ENCODE measurements around the gene CCDC85B.
A peak's percentile ranks its signal among the peaks of the same experiment; 100 is the strongest.

CCDC85B gene

GRCh38 chr11:65912845-65913244, 22.4 kb downstream of the CCDC85B start:
- DNase-seq = no peak

DNA sequence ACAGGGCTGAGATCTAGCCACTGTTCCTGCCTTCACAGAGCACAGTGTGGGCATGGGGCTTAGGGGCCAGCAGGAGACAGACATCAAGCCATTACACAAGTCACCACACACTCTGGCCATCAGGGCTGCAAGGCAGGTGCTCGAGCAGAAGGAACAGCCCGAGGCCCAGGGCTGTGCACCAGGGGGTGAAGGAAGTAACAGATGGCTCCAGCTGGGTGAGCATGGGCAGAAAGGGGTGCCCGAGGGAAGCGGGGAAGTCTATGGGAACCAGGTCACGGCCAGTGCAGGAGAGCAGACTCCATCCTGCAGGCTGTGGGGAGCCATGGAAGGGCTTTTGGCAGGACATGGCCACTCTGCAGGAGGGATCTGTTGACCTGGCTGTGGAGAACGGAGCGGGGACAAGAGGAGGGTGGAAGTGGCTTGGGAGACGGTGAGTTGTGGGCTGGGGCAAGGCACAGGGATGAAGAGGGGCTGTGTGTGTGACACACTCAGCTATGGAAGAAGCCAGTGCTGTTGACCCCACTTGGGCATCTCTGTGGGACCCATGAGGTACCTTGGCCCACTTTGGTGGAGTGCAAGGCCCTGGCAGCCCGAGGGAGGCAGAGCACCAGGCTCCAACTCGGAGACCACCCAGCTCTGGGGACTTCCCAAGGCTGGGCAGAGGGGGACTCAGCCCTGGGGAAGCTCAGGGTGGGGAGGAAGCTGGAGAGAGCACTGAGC, 24.8 kb downstream of the CCDC85B start:
- no peak for DNase-seq

- DNase-seq = no peak
Measured at GRCh38 chr11:65915821-65916251, 25.4 kb downstream of the CCDC85B start.

GRCh38 chr11:65916391-65916790, 25.9 kb downstream of the CCDC85B start:
- no peak for DNase-seq

DNA sequence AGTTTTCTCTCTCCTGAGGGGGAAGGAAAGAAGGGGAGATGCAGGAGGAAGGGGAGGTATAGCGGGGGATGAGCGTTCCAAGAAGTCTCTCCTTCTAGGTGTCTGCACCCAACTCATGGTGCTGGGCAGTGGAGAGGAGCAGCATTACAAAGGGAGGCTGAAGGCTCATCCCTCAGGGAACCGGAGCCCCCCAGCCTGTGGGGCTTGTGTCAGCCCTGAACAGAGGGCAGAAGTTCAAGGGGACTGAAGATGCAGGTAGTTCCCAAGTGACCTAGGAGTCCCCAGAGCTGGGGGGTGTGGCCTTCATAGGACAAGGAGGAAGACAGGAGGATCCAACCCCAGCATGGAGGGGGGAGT, 26.6 kb downstream of the CCDC85B start:
- DNase-seq = no peak

GRCh38 chr11:65917434-65918210, 27.1 kb downstream of the CCDC85B start:
- no peak for DNase-seq

DNA sequence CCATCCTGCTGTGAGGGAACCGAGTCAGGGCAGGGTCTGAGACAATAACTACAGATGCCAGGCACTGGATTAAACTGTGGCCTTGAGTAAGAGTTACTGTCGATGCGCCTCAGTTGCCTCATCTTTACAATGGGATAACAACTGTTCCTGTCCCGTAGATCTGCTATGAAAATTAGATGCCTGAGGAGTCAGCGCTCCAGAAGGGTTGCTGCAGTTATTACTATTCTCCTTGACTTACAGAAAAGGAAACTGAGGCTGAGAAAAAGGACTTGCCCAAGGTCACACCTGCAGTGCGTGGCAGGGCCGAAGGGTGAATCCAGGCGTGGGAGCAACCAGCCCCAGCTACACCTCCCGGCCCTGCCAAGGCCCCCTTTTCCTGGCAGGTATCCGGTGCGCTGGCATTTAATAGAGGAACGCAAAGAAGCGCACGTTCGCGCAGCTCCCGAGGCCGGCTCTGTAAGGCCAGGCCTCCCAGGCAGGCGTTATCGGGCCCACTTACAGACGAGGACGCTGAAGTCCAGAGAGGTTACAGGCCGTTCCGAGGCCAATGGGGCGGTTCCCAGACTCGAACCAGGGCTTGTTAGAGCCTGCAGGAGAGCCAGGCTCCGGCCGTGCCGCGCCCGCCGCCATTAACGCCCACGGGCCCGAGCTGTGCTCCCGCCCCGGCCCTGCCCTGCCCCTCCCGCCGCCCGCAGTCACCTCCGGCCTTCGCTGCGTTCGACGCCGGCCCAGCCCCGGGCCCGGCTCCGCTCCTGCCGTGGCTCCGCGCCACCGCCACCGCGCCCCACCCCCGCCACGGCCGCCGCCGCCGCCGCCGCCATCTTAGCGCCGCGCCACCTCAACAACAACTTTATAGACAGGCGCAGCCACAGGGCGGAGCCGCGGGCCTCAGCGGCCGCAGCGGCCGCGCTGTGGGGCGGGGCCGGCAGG, 28.0 kb downstream of the CCDC85B start, which contains the start of gene C11orf68:
C11orf68 (minus strand) TSS at position 852 of the 930 bp plus-strand sequence; CDS start at position 821, 31 bp downstream.
- DNase-seq = no peak

DNA sequence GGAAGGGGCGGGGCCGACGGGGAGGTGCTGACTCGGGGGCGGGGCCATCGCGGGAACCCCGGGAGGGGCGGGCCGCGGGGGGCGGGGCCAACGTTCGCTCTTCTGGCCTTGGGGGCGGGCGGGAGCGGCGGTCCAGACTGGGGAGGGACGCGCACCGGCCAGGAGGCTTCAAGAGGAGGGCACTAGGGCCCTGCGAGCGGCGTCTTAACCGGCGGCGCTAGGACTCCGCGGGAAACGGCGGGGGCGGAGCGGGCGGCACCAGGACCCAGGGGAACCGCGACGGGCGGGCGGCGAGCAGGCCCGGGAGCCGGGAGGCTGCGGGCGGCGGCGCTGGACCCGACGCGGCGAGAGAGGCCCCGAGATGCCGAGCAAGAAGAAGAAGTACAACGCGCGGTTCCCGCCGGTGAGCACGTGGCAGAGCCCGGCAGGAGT, 28.7 kb downstream of the CCDC85B start, which contains the start of gene DRAP1:
DRAP1 (plus strand) TSS at position 286 of the 432 bp plus-strand sequence; CDS start at position 362, 76 bp downstream.
- peak; percentile 99 for DNase-seq

GRCh38 chr11:65919573-65920371, 29.3 kb downstream of the CCDC85B start:
- peak; percentile 72 for DNase-seq

- DNase-seq = no peak
Measured at GRCh38 chr11:65920372-65920802, 29.9 kb downstream of the CCDC85B start.

DNA sequence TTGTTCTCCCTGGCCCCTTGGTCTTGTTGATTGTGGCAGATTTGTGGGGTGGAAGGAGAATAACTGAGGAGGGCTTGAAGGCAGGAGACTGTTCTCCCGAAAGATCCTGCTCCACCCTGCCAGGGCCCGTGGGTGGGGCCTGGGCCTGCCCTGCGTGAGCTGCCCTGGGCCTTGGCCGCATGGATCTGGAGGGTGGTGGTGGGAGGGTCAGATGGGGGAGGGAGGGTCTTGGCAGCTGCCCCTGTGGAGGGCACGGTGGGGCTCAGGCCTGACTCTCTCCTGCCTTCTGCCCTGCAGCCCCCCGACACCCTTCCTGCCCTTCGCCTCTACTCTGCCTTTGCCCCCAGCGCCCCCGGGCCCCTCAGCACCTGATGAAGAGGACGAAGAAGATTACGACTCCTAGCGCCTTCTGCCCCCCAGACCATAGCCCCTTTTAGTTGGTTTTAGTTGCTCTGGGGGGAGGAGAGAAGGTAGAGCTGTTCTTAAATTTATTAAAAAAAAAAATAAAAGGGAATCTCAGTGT, 30.6 kb downstream of the CCDC85B start:
- DNase-seq = no peak

DNA sequence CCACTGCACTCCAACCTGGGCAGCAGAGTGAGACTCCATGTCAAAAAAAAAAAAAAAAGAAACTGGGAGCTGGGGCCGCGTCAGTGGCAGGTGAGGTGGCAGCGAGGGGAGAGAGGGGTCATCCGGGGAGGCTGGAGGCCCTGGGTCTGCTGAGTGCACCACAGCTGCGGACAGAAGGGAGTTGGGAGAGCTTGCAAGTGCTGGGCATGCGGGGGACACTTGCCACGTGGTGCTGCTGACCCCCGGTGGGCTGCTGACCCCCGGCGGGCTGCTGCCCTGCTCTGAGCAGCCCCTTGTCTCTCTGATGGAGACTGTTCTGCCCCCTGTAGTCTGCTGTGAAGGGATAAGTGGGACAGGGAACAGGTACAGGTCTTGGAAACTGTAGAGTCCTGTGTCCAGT, 31.4 kb downstream of the CCDC85B start:
- DNase-seq = no peak

DNA sequence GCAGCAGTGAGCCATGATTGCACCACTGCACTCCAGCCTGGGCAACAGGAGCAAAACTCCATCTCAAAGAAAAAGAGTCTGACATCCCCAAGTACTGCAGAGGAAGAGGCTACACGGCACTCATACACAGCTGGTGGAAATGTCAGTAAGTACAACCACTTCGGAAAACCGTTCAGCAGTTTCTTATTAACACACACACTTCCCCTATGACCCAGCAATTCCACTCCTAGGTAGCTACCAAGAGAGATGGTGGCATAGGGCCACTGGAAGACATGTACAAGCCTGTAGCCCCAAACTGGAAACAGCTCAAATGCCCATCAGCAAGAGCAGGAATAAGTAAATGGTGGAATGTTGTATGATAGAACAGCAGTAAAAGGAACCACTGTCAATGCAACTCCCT, 32.1 kb downstream of the CCDC85B start:
- no peak for DNase-seq

GRCh38 chr11:65925397-65925796, 34.9 kb downstream of the CCDC85B start:
- DNase-seq = no peak

- peak; percentile 88 for DNase-seq
Measured at GRCh38 chr11:65927904-65928397, 37.5 kb downstream of the CCDC85B start.

DNA sequence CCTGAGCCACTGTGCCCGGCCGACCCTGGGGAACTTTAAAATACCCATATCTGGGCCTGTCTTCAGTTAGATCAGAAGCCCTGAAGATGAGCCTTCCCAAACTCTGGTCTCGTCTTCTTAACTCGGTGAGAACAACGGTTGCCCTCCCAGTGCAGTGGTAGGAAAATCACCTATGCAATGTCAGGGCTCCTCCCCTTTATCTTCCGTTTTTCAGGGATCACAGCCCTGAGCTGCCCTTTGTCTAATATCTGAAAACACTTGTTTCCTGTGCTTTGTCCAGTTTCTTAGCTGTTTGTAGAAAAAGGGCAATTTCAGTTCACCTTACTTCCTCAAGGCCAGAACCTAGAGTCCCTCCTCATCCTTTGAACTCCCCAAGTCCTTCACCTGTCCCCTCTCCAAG, 38.2 kb downstream of the CCDC85B start:
- no peak for DNase-seq

GRCh38 chr11:65931773-65932557, 41.5 kb downstream of the CCDC85B start:
- DNase-seq = no peak

- no peak for DNase-seq
Measured at GRCh38 chr11:65932558-65932919, 42.1 kb downstream of the CCDC85B start.

DNA sequence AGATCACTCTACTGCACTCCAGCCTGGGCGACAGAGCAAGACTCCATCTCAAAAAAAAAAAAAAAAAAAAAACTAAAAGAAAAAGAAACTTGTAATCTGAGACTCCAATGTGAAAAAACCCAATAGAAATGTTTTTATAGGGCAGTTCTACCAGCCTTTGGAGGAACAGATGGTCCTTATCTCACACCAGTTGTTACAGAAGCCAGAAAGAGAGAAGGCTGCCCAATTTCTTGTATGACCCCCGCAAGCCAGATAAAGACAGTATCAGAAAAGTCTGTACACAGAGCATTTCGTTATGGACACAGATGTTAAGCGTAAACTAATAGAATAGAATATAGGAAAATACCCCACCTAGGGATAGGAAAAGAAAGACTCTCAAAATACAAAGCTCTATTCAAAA, 43.5 kb downstream of the CCDC85B start:
- no peak for DNase-seq

- no peak for DNase-seq
Measured at GRCh38 chr11:65937766-65938165, 47.3 kb downstream of the CCDC85B start.

Measured in CD4-positive, alpha-beta T cell treated with Interleukin-21 for 1 hour (primary cell).